GM23338 (cell line): ENCODE measurements around the gene OR52R1. TPM values are rescaled to one million over a fixed set of nuclear protein-coding genes. Genes with fewer than 3 reads are reported as not detected.
A peak's percentile ranks its signal among the peaks of the same experiment; 100 is the strongest.

Experiments used
- ATAC-seq: fragments of 200-7000 bp; cut with Tn5 transposase; 3 replicates; pipeline ENCODE4 v1.9.1; 2020
- DNase-seq: peaks from one replicate; pipeline ENCODE4 v3.0.0-alpha.2; 2015; ENCODE audit warnings: low spot score
- H2AFZ ChIP-seq: fragments of 200-600 bp; sonication (generic); 2 replicates; pipeline ENCODE4 v1.8.0; 2016; ENCODE audit warnings: antibody characterized with exemption, mild to moderate bottlenecking, moderate library complexity
- H3F3A ChIP-seq: fragments of 200-600 bp; sonication (generic); replicated peaks from 2 replicates; pipeline ENCODE4 v1.8.0; 2017; ENCODE audit warnings: antibody characterized with exemption, mixed run types, low read depth
- H3K27ac ChIP-seq: fragments of 200-600 bp; sonication (generic); 2 replicates; pipeline ENCODE4 v1.6.1; 2016; ENCODE audit warnings: low read depth
- H3K27me3 ChIP-seq: fragments of 200-600 bp; sonication (generic); 2 replicates; pipeline ENCODE4 v1.8.0; 2016; ENCODE audit warnings: mild to moderate bottlenecking, mixed run types, moderate library complexity; ENCODE audit not compliant: insufficient read depth
- H3K36me3 ChIP-seq: fragments of 200-600 bp; sonication (generic); 2 replicates; pipeline ENCODE4 v1.8.0; 2016; ENCODE audit warnings: mild to moderate bottlenecking; ENCODE audit not compliant: insufficient read depth
- H3K4me1 ChIP-seq: fragments of 200-600 bp; sonication (generic); 2 replicates; pipeline ENCODE4 v1.8.0; 2016; ENCODE audit warnings: mild to moderate bottlenecking, moderate library complexity; ENCODE audit not compliant: insufficient read depth
- H3K4me2 ChIP-seq: fragments of 200-600 bp; sonication (generic); 2 replicates; pipeline ENCODE4 v1.7.1; 2017; ENCODE audit warnings: mixed run types
- H3K4me3 ChIP-seq: fragments of 200-600 bp; sonication (generic); 2 replicates; pipeline ENCODE4 v1.6.1; 2016; ENCODE audit warnings: mixed run types
- H3K79me2 ChIP-seq: fragments of 200-600 bp; sonication (generic); replicated peaks from 2 replicates; pipeline ENCODE4 v1.8.0; 2017; ENCODE audit warnings: mild to moderate bottlenecking; ENCODE audit not compliant: insufficient read depth
- H3K9me2 ChIP-seq: fragments of 200-600 bp; sonication (generic); 2 replicates; pipeline ENCODE4 v1.8.0; 2017; ENCODE audit not compliant: insufficient read depth
- H4K20me1 ChIP-seq: fragments of 200-600 bp; sonication (generic); replicated peaks from 2 replicates; pipeline ENCODE4 v1.8.0; 2017; ENCODE audit warnings: mild to moderate bottlenecking; ENCODE audit not compliant: insufficient read depth
- H3K27ac Mint-ChIP-seq: 2 replicates; pipeline ENCODE4 v1.8.0; 2020; ENCODE audit warnings: inconsistent platforms, mild to moderate bottlenecking, moderate library complexity, mixed read lengths
- H3K27me3 Mint-ChIP-seq: 3 replicates; pipeline ENCODE4 v1.8.0; 2022; ENCODE audit warnings: low read depth, mild to moderate bottlenecking, moderate library complexity, mixed read lengths, inconsistent platforms; ENCODE audit not compliant: insufficient read depth, poor library complexity
- H3K36me3 Mint-ChIP-seq: 3 replicates; pipeline ENCODE4 v1.8.0; 2021; ENCODE audit warnings: low read depth, mild to moderate bottlenecking, inconsistent platforms, moderate library complexity, mixed read lengths
- H3K4me1 Mint-ChIP-seq: 3 replicates; pipeline ENCODE4 v1.8.0; 2020; ENCODE audit warnings: mild to moderate bottlenecking, inconsistent platforms, mixed read lengths
- H3K4me3 Mint-ChIP-seq: 3 replicates; pipeline ENCODE4 v1.8.0; 2021; ENCODE audit warnings: moderate library complexity, mild to moderate bottlenecking, inconsistent platforms, mixed read lengths
- H3K9me3 Mint-ChIP-seq: 3 replicates; pipeline ENCODE4 v1.8.0; 2020; ENCODE audit warnings: moderate library complexity, mild to moderate bottlenecking, inconsistent platforms, mixed read lengths
- CREB1 ChIP-seq: fragments of 250-450 bp; sonication (Bioruptor Pico); IDR thresholded peaks from 2 replicates; pipeline ENCODE4 v1.5.0; 2020; ENCODE audit warnings: low read depth, mild to moderate bottlenecking, moderate library complexity
- CTCF ChIP-seq, 2 experiments: fragments of 200-600 bp in 1 of 2; sonication (generic) in 1 of 2; conservative IDR thresholded peaks; 2 replicates each; pipeline versions ENCODE4 v1.5.1 to v1.6.1; 2016 to 2017; ENCODE audit warnings: antibody characterized with exemption in 2 of 2, low read depth in 2 of 2, mild to moderate bottlenecking in 2 of 2, moderate library complexity in 1 of 2
- ETS1 ChIP-seq: IDR thresholded peaks from 2 replicates; pipeline ENCODE4 v1.6.1; 2016; ENCODE audit warnings: antibody characterized with exemption
- EZH2 ChIP-seq: fragments of 200-600 bp; sonication (generic); IDR thresholded peaks from one replicate; pipeline ENCODE4 v1.8.0; 2017; ENCODE audit warnings: antibody characterized with exemption, mild to moderate bottlenecking, low read depth; ENCODE audit not compliant: unreplicated experiment
- EZH2phosphoT487 ChIP-seq: fragments of 200-600 bp; sonication (generic); IDR thresholded peaks from one replicate; pipeline ENCODE4 v1.8.1; 2018; ENCODE audit warnings: antibody characterized with exemption; ENCODE audit not compliant: unreplicated experiment
- JUNB ChIP-seq: IDR thresholded peaks from one replicate; pipeline ENCODE4 v1.6.1; 2016; ENCODE audit warnings: antibody characterized with exemption; ENCODE audit not compliant: unreplicated experiment
- NANOG ChIP-seq: IDR thresholded peaks from 2 replicates; pipeline ENCODE4 v1.6.1; 2016; ENCODE audit warnings: antibody characterized with exemption, borderline replicate concordance
- POLR2AphosphoS5 ChIP-seq: IDR thresholded peaks from 2 replicates; pipeline ENCODE4 v1.6.1; 2016; ENCODE audit warnings: antibody characterized with exemption, low read depth
- REST ChIP-seq: IDR thresholded peaks from one replicate; pipeline ENCODE4 v1.6.1; 2018; ENCODE audit warnings: antibody characterized with exemption; ENCODE audit not compliant: unreplicated experiment
- ZNF114 ChIP-seq: fragments of 250-450 bp; sonication (Bioruptor Pico); IDR thresholded peaks from 2 replicates; pipeline ENCODE4 v1.5.0; 2020; ENCODE audit warnings: mild to moderate bottlenecking, moderate library complexity
- ZNF331 ChIP-seq: fragments of 250-450 bp; sonication (Bioruptor Pico); IDR thresholded peaks from 2 replicates; pipeline ENCODE4 v1.5.0; 2020; ENCODE audit warnings: low read depth, mild to moderate bottlenecking, moderate library complexity
- polyA plus RNA-seq: library from polyadenylated mRNA; unstranded; fragments of >200 nt; fragmentation: Nextera tagmentation; extraction: Ambion mirVana; gene quantifications from 2 replicates; pipeline ENCODE4 v1.2.1, GENCODE V29; 2016
- total RNA-seq: library from RNA; depleted of rRNA; stranded (reverse); fragments of >200 nt; shearing (Covaris generic); gene quantifications from 2 replicates; pipeline ENCODE4 v1.2.3, GENCODE V29; 2014

OR52R1 gene
- total and polyA plus RNA-seq, 2 experiments from 2014 or later, result not detected

GRCh38 chr11:4851033-4851432, 46.9 kb upstream of the OR52R1 start (continued):
- no peak for TF ChIP-seq REST
- TF ChIP-seq ETS1, result no peak

GRCh38 chr11:4848908-4849532, 44.8 kb upstream of the OR52R1 start, which contains the start of gene OR51S1:
TSS of gene OR51S1 (minus strand) at chr11:4849208. CDS start at chr11:4849208, 0 bp downstream.
- no peaks in the 10 kb centered on the region; the same call in 1 of the 2 replicates for H3K36me3 ChIP-seq
- Mint-ChIP-seq H3K4me3 (no peak within 1 kb of the TSS), H3K9me3 (peaks cover 2% of the 10 kb centered on the region; the same call in 1 of the 3 replicates), H3K27ac (no peak within 1 kb of the TSS), H3K27me3 (no peaks in the 10 kb centered on the region), H3K36me3 (no peaks in the 10 kb centered on the region), H3K4me1 (no peaks in the 10 kb centered on the region)
- H3K4me2 ChIP-seq, result no peak within 1 kb of the TSS
- no peaks in the 10 kb centered on the region for H4K20me1 ChIP-seq
- no peaks in the 10 kb centered on the region for H3K27me3 ChIP-seq
- H3K4me3 ChIP-seq, result no peak within 1 kb of the TSS
- no peaks in the 10 kb centered on the region for H3F3A ChIP-seq
- H3K9me2 ChIP-seq, result 0 out of 2 replicates have a peak, but pooled peaks cover 4% of the 10 kb centered on the region
- H2AFZ ChIP-seq, result no peak within 1 kb of the TSS
- no peaks in the 10 kb centered on the region for H3K4me1 ChIP-seq
- DNase-seq (peak; percentile 14), ATAC-seq (no peak)
- H3K27ac ChIP-seq, result no peak within 1 kb of the TSS
- H3K79me2 ChIP-seq, result no peaks in the 10 kb centered on the region
- no peak for TF ChIP-seq REST
- no peak for TF ChIP-seq CREB1 (CRISPR knock-in tag)
- TF ChIP-seq ZNF331, result no peak
- no peak for TF ChIP-seq EZH2phosphoT487
- TF ChIP-seq JUNB, result no peak
- TF ChIP-seq ZNF114 (CRISPR knock-in tag), result no peak
- no peak for TF ChIP-seq POLR2AphosphoS5
- no peak for TF ChIP-seq NANOG
- TF ChIP-seq ETS1, result no peak
- TF ChIP-seq EZH2, result no peak
- TF ChIP-seq CTCF (conservative IDR thresholded peaks at IDR 0.05; ENCODE audit: low read depth in 2 of 2), result no peak
